H1 (cell line): ENCODE data around the gene DIPK2A. TPM values are rescaled to one million over a fixed set of nuclear protein-coding genes. Genes with fewer than 3 reads are reported as not detected.

Source experiments
- CTCF ChIA-PET: fragments of 300-600 bp; sonication (Branson Sonifier 250); formaldehyde crosslinking; loops from one replicate; lab custom pipeline; 2021; ENCODE audit not compliant: partially characterized antibody; lab: Charles Lee
- POLR2A ChIA-PET: fragments of 300-600 bp; sonication (Branson Sonifier 250); formaldehyde crosslinking; loops from one replicate; lab custom pipeline; 2021; ENCODE audit warnings: inconsistent platforms; ENCODE audit not compliant: partially characterized antibody; lab: Charles Lee
- DNase-seq, 2 experiments: peaks; one replicate each; pipeline versions ENCODE4 v3.0.0 to v3.0.0-alpha.2; 2010 to 2022; ENCODE audit warnings: low spot score in 2 of 2, low read depth in 1 of 2, mixed read lengths in 1 of 2
- FAIRE-seq: peaks from 2 replicates; lab custom pipeline; 2011; peaks lifted over from hg19 to GRCh38; lab: Jason Lieb, UNC
- H2AFZ ChIP-seq: 2 replicates; pipeline ENCODE4 v1.8.1; 2012; ENCODE audit warnings: low read length, inconsistent platforms
- H2AK5ac ChIP-seq: 2 replicates; pipeline ENCODE4 v1.6.1; 2013; ENCODE audit warnings: low read depth, low read length
- H2BK120ac ChIP-seq: replicated peaks from 2 replicates; pipeline ENCODE3; 2013; ENCODE audit warnings: low read depth, low read length, inconsistent platforms
- H2BK12ac ChIP-seq: 2 replicates; pipeline ENCODE4 v1.6.1; 2013; ENCODE audit warnings: low read depth, low read length
- H2BK15ac ChIP-seq: 2 replicates; pipeline ENCODE4 v1.6.1; 2013; ENCODE audit warnings: low read length
- H2BK20ac ChIP-seq: 2 replicates; pipeline ENCODE4 v1.6.1; 2013; ENCODE audit warnings: low read length
- H2BK5ac ChIP-seq: 2 replicates; pipeline ENCODE4 v1.6.1; 2013; ENCODE audit warnings: low read depth, low read length
- H3K14ac ChIP-seq: 2 replicates; pipeline ENCODE4 v1.6.1; 2013; ENCODE audit warnings: inconsistent platforms; ENCODE audit not compliant: insufficient read length
- H3K18ac ChIP-seq: 2 replicates; pipeline ENCODE4 v1.6.1; 2013; ENCODE audit warnings: low read length; ENCODE audit errors: extremely low read depth
- H3K23ac ChIP-seq: 2 replicates; pipeline ENCODE4 v1.6.1; 2013; ENCODE audit warnings: inconsistent platforms; ENCODE audit not compliant: insufficient read length
- H3K23me2 ChIP-seq: 2 replicates; pipeline ENCODE4 v1.6.1; 2013; ENCODE audit warnings: low read depth, low read length
- H3K27ac ChIP-seq: 2 replicates; pipeline ENCODE4 v1.6.1; 2011; ENCODE audit warnings: low read depth, low read length, inconsistent platforms
- H3K27me3 ChIP-seq, 4 experiments: replicated peaks in 1 of 4; 1 replicate in 1 of 4; 2 replicates in 3 of 4; pipeline versions ENCODE4 v1.6.1 to v1.8.1; 2011 to 2013; ENCODE audit warnings: low read length in 3 of 4, mild to moderate bottlenecking in 3 of 4, inconsistent platforms in 2 of 4, mixed read lengths in 2 of 4, moderate library complexity in 1 of 4; ENCODE audit not compliant: control insufficient read depth in 3 of 4, insufficient read depth in 3 of 4; ENCODE audit errors: extremely low read depth in 1 of 4
- H3K36me3 ChIP-seq, 4 experiments: 2 replicates each; pipeline versions ENCODE4 v1.6.1 to v1.8.1; 2011 to 2013; ENCODE audit warnings: mild to moderate bottlenecking in 4 of 4, low read length in 3 of 4, moderate library complexity in 2 of 4, control low read depth in 1 of 4, inconsistent platforms in 1 of 4; ENCODE audit not compliant: insufficient read depth in 4 of 4, control insufficient read depth in 2 of 4
- H3K4ac ChIP-seq: replicated peaks from 2 replicates; pipeline ENCODE3; 2013; ENCODE audit warnings: low read length, low read depth, mixed read lengths, inconsistent platforms; ENCODE audit not compliant: insufficient read length
- H3K4me1 ChIP-seq, 4 experiments: replicated peaks in 1 of 4; 1 replicate in 1 of 4; 2 replicates in 3 of 4; pipeline versions ENCODE4 v1.6.1 to v1.8.1; 2011 to 2013; ENCODE audit warnings: low read length in 3 of 4, inconsistent platforms in 2 of 4, mixed read lengths in 1 of 4; ENCODE audit not compliant: insufficient read depth in 4 of 4, control insufficient read depth in 3 of 4
- H3K4me2 ChIP-seq, 2 experiments: 2 replicates each; pipeline versions ENCODE4 v1.6.1 to v1.8.1; 2011 to 2013; ENCODE audit warnings: low read depth in 2 of 2, low read length in 2 of 2, control low read depth in 1 of 2, inconsistent platforms in 1 of 2, mild to moderate bottlenecking in 1 of 2; ENCODE audit not compliant: insufficient read depth in 1 of 2
- H3K4me3 ChIP-seq, 4 experiments: fragments of 200-600, 300-600 bp in 1 of 4; sonication (generic), shearing (Covaris generic), sonication (Bioruptor Twin) in 1 of 4; 2 replicates each; pipeline versions ENCODE4 v1.5.1 to v1.8.1; 2011 to 2016; ENCODE audit warnings: low read length in 4 of 4, low read depth in 3 of 4, control low read depth in 2 of 4, inconsistent platforms in 2 of 4, mild to moderate bottlenecking in 2 of 4, mixed read lengths in 1 of 4, moderate library complexity in 1 of 4; ENCODE audit not compliant: insufficient read depth in 2 of 4; ENCODE audit errors: extremely low read depth in 1 of 4
- H3K56ac ChIP-seq: replicated peaks from 2 replicates; pipeline ENCODE3; 2013; ENCODE audit warnings: low read depth, mild to moderate bottlenecking, mixed read lengths, low read length, inconsistent platforms; ENCODE audit not compliant: insufficient read length
- H3K79me1 ChIP-seq: 2 replicates; pipeline ENCODE4 v1.6.1; 2013; ENCODE audit warnings: low read depth, low read length, control low read depth
- H3K79me2 ChIP-seq, 2 experiments: 2 replicates each; pipeline versions ENCODE4 v1.6.1 to v1.8.1; 2012 to 2013; ENCODE audit warnings: low read length in 2 of 2, mild to moderate bottlenecking in 2 of 2, inconsistent platforms in 1 of 2; ENCODE audit not compliant: insufficient read depth in 2 of 2, control insufficient read depth in 1 of 2
- H3K9ac ChIP-seq, 4 experiments: replicated peaks in 1 of 4; 1 replicate in 1 of 4; 2 replicates in 3 of 4; pipeline versions ENCODE4 v1.6.1 to v1.8.1; 2011 to 2013; ENCODE audit warnings: low read depth in 3 of 4, low read length in 3 of 4, control low read depth in 2 of 4, mild to moderate bottlenecking in 2 of 4, moderate library complexity in 2 of 4, inconsistent platforms in 1 of 4; ENCODE audit errors: extremely low read depth in 1 of 4
- H3K9me3 ChIP-seq, 2 experiments: 2 replicates each; pipeline versions ENCODE4 v1.6.1 to v1.8.1; 2012 to 2013; ENCODE audit warnings: mild to moderate bottlenecking in 2 of 2, moderate library complexity in 2 of 2, control low read depth in 1 of 2, inconsistent platforms in 1 of 2, low read depth in 1 of 2, low read length in 1 of 2, mixed read lengths in 1 of 2; ENCODE audit not compliant: insufficient read depth in 2 of 2
- H4K20me1 ChIP-seq, 2 experiments: replicated peaks in 1 of 2; 2 replicates each; pipeline versions ENCODE3 to v1.8.1; 2011 to 2013; ENCODE audit warnings: inconsistent platforms in 2 of 2, low read length in 2 of 2, mild to moderate bottlenecking in 1 of 2; ENCODE audit not compliant: insufficient read depth in 2 of 2, control insufficient read depth in 1 of 2
- H4K5ac ChIP-seq: 2 replicates; pipeline ENCODE4 v1.6.1; 2013; ENCODE audit warnings: low read length, low read depth, mixed read lengths, inconsistent platforms; ENCODE audit not compliant: insufficient read length
- H4K8ac ChIP-seq: 2 replicates; pipeline ENCODE4 v1.8.0; 2013; ENCODE audit warnings: mild to moderate bottlenecking, moderate library complexity, low read length, inconsistent platforms; ENCODE audit not compliant: insufficient read depth; ENCODE audit errors: extremely low read depth
- H4K91ac ChIP-seq: replicated peaks from 2 replicates; pipeline ENCODE3; 2013; ENCODE audit warnings: low read length, mixed read lengths, inconsistent platforms; ENCODE audit not compliant: insufficient read length
- BCL11A ChIP-seq, 2 experiments: IDR thresholded peaks; one replicate each; pipeline ENCODE4 v1.6.1; 2011; ENCODE audit warnings: low read depth in 2 of 2, low read length in 2 of 2, mild to moderate bottlenecking in 2 of 2
- CBX5 ChIP-seq: fragments of 300-800, 300-1000 bp; sonication (generic); IDR thresholded peaks from 2 replicates; pipeline ENCODE4 v1.7.1; 2016; ENCODE audit warnings: antibody characterized with exemption, low read length, low read depth
- CREB1 ChIP-seq: IDR thresholded peaks from 2 replicates; pipeline ENCODE4 v1.6.1; 2012; ENCODE audit warnings: inconsistent platforms
- GTF2F1 ChIP-seq: IDR thresholded peaks from 2 replicates; pipeline ENCODE4 v1.6.1; 2012; ENCODE audit warnings: low read depth, low read length, improper control_type of control experiment, borderline replicate concordance
- POU5F1 ChIP-seq: IDR thresholded peaks from 2 replicates; pipeline ENCODE4 v1.6.1; 2011; ENCODE audit warnings: low read depth, mild to moderate bottlenecking, low read length, moderate library complexity
- SIX5 ChIP-seq: IDR thresholded peaks from 2 replicates; pipeline ENCODE4 v1.6.1; 2011; ENCODE audit warnings: mild to moderate bottlenecking, low read depth, low read length
- WGBS, 2 experiments: shearing (Covaris generic) in 1 of 2; methylation state at CpG; one replicate each; pipeline versions ENCODE4 v1.1.6 to v1.1.7; 2013 to 2015; ENCODE audit warnings: low lambda C conversion rate in 2 of 2, mixed read lengths in 2 of 2, inconsistent platforms in 1 of 2, low coverage in 1 of 2, missing lambda C conversion rate in 1 of 2; ENCODE audit not compliant: insufficient replicate concordance in 2 of 2, insufficient coverage in 1 of 2, insufficient read length in 1 of 2; ENCODE audit errors: extremely low coverage in 1 of 2, missing lambda C conversion rate in 1 of 2; 5-methylcytosine and 5-hydroxymethylcytosine counted together
- polyA plus RNA-seq, 7 experiments: library from polyadenylated mRNA; depleted of rRNA in 3 of 7; stranded (reverse) in 5 of 7; unstranded in 2 of 7; fragments of >200 nt in 5 of 7; fragments of 200-250 nt in 2 of 7; gene quantifications; 1 replicate in 5 of 7; 2 replicates in 1 of 7; 4 replicates in 1 of 7; pipeline versions ENCODE4 v1.2.1 to v1.2.3, GENCODE V29; 2011 to 2013; ENCODE audit warnings: missing spikeins in 2 of 7, mixed read lengths in 2 of 7
- total RNA-seq: library from RNA; stranded (reverse); fragmentation: NEBNext Ultra II Directional; extraction: Animal tissue kit (Norgen Biotek cat#: 25700); gene quantifications from 2 replicates; pipeline ENCODE4 v1.2.1, GENCODE V29; 2021

Gene DIPK2A
- total and polyA plus RNA-seq, 2 of the 8 experiments (the other 6 are each of a cell fraction or from before 2014, with no cell fraction given) = 18.4 to 28.7 TPM

DNA sequence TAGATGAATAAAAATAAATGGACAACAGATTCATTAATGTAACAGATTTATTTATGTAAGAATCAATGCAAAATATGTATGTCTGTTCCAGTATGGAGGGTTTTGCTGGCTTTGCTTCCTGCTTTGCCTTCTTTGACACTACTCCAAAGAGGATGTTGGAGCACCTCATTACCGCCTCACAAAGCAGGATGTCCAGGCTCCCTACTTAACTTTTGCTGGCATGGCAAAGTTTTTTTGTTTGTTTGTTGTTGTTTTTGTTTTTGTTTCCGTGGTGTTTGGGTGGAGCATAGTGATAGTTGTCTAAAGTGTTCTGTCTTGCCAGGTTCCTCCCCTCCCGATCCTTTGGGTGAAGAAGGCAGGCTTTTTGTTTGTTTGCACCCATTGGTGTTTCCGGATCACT is 38.7 kb downstream of the DIPK2A start:
- Histone ChIP-seq H3K18ac (no peak overlapping the region), H3K79me2 (no peaks in the 10 kb centered on the region), H2AK5ac (no peak overlapping the region), H3K9ac (no peak overlapping the region; a peak in 1 of 7 replicates), H2BK5ac (no peak overlapping the region), H3K9me3 (no peaks in the 10 kb centered on the region), H4K20me1 (no peaks in the 10 kb centered on the region), H3K36me3 (no peaks in the 10 kb centered on the region), H2BK15ac (no peak overlapping the region), H3K4me1 (no peaks in the 10 kb centered on the region), H3K27ac (no peak overlapping the region), H3K79me1 (no peaks in the 10 kb centered on the region), H4K5ac (no peak overlapping the region), H4K91ac (no peak overlapping the region), H3K23me2 (no peaks in the 10 kb centered on the region), H2BK120ac (no peak overlapping the region), H2BK20ac (no peak overlapping the region), H2BK12ac (no peak overlapping the region), H3K4me3 (no peak overlapping the region), H3K23ac (no peak overlapping the region), H3K4me2 (no peak overlapping the region), H3K4ac (no peak overlapping the region), H3K27me3 (no peaks in the 10 kb centered on the region), H3K56ac (no peak overlapping the region), H4K8ac (no peak overlapping the region), H3K14ac (no peak overlapping the region), H2AFZ (no peak overlapping the region)
- ChIA-PET CTCF (no interaction called here), POLR2A (interaction anchor here (0.8 kb wide), 1 partner anchor 39 kb away, joined by 3 read pairs; the partner anchor contains the start of gene DIPK2A)
- WGBS, 2 experiments = 85% methylated on average over 4 of the region's 4 CpGs; no CpG with 5 or more reads in 1 of the 2 experiments
- DNase-seq (no peak), FAIRE-seq (no peak)
- TF ChIP-seq CBX5 = no peak
- no peak for TF ChIP-seq BCL11A (IDR thresholded peaks at IDR 0.05; ENCODE audit: low read depth in 2 of 2, low read length in 2 of 2)
- no peak for TF ChIP-seq GTF2F1
- no peak for TF ChIP-seq CREB1
- TF ChIP-seq SIX5 = no peak
- no peak for TF ChIP-seq POU5F1
